Suprapubic skin (tissue), 4 donors: Measurements from ENCODE around the gene CCM2. TPM values are rescaled to one million over a fixed set of nuclear protein-coding genes. Genes with fewer than 3 reads are reported as not detected.

Experiments
- DNase-seq, 2 donors: peaks; one replicate each; pipeline ENCODE4 v3.0.0-alpha.2; 2019; ENCODE audit warnings: low spot score in 2 of 2
- H3K27ac ChIP-seq: fragments of 200-600 bp; sonication (generic); one replicate; pipeline ENCODE4 v1.5.1; 2019
- H3K27me3 ChIP-seq: fragments of 200-600 bp; sonication (generic); one replicate; pipeline ENCODE4 v1.5.1; 2019
- H3K36me3 ChIP-seq: fragments of 200-600 bp; sonication (generic); one replicate; pipeline ENCODE4 v1.5.1; 2019
- H3K4me1 ChIP-seq: fragments of 200-600 bp; sonication (generic); one replicate; pipeline ENCODE4 v1.5.1; 2019
- H3K4me3 ChIP-seq: fragments of 200-600 bp; sonication (generic); one replicate; pipeline ENCODE4 v1.5.1; 2019; ENCODE audit warnings: mild to moderate bottlenecking
- H3K9me3 ChIP-seq: fragments of 200-600 bp; sonication (generic); one replicate; pipeline ENCODE4 v1.5.1; 2019
- CTCF ChIP-seq, 2 donors: fragments of 200-600 bp in 1 of 2; fragments of 450-650 bp in 1 of 2; sonication (generic) in 1 of 2; IDR thresholded peaks; one replicate each; pipeline ENCODE4 v1.5.1; 2016 to 2019; ENCODE audit warnings: antibody characterized with exemption in 2 of 2, mild to moderate bottlenecking in 1 of 2, moderate library complexity in 1 of 2
- EP300 ChIP-seq: sonication (generic); formaldehyde crosslinking; IDR thresholded peaks from one replicate; pipeline ENCODE4 v1.6.1; 2017; ENCODE audit warnings: antibody characterized with exemption
- POLR2A ChIP-seq, 2 donors: fragments of 450-650 bp; IDR thresholded peaks; one replicate each; pipeline ENCODE4 v1.6.1; 2017; ENCODE audit warnings: antibody characterized with exemption in 2 of 2, mild to moderate bottlenecking in 2 of 2, moderate library complexity in 2 of 2
- POLR2AphosphoS5 ChIP-seq, 3 donors: sonication (generic); formaldehyde crosslinking; IDR thresholded peaks; one replicate each; pipeline ENCODE4 v1.6.1; 2017; ENCODE audit warnings: antibody characterized with exemption in 3 of 3
- WGBS: methylation state at CpG from one replicate; pipeline ENCODE4 v1.1.5; 2018; 5-methylcytosine and 5-hydroxymethylcytosine counted together
- total RNA-seq, 4 donors: library from RNA; depleted of rRNA; stranded (reverse); fragments of >200 nt; gene quantifications; one replicate each; pipeline ENCODE4 v1.1.0, GENCODE V29; 2016

CCM2 gene
- total RNA-seq, 4 donors from 2014 or later = 34.3 to 42.3 (median 35.9) TPM

- peak in 1 of 2 donors; percentile 60 for DNase-seq
- Histone ChIP-seq H3K4me3 (no peak overlapping the region), H3K36me3 (peaks cover 96% of the 10 kb centered on the region), H3K9me3 (no peaks in the 10 kb centered on the region), H3K4me1 (peaks cover 5% of the 10 kb centered on the region), H3K27me3 (no peaks in the 10 kb centered on the region), H3K27ac (no peak overlapping the region)
- TF ChIP-seq POLR2AphosphoS5 (IDR thresholded peaks at IDR 0.05) (no peak), CTCF (IDR thresholded peaks at IDR 0.05) (no peak), POLR2A (IDR thresholded peaks at IDR 0.05) (no peak), EP300 (no peak)
- WGBS = 90% methylated on average over 17 of the region's 17 CpGs
Observed at GRCh38 chr7:45073031-45073785, 73.2 kb downstream of the CCM2 start.

GRCh38 chr7:45073786-45074527 lies 74.0 kb downstream of the CCM2 start:
- no peaks in the 10 kb centered on the region for H3K9me3 ChIP-seq
- DNase-seq = peak in 1 of 2 donors; percentile 65
- H3K36me3 ChIP-seq = peaks cover 89% of the 10 kb centered on the region
- TF ChIP-seq POLR2AphosphoS5 (IDR thresholded peaks at IDR 0.05) (no peak), POLR2A (IDR thresholded peaks at IDR 0.05) (no peak), EP300 (no peak), CTCF (IDR thresholded peaks at IDR 0.05) (no peak)
- WGBS = 81% methylated on average over 10 of the region's 15 CpGs
- no peak overlapping the region for H3K4me3 ChIP-seq
- no peak overlapping the region for H3K27ac ChIP-seq
- peaks cover 5% of the 10 kb centered on the region for H3K4me1 ChIP-seq
- H3K27me3 ChIP-seq = no peaks in the 10 kb centered on the region

GRCh38 chr7:45074528-45075354 lies 74.7 kb downstream of the CCM2 start:
- Histone ChIP-seq H3K4me3 (no peak overlapping the region), H3K36me3 (peaks cover 81% of the 10 kb centered on the region), H3K27ac (no peak overlapping the region), H3K27me3 (no peaks in the 10 kb centered on the region), H3K4me1 (peaks cover 5% of the 10 kb centered on the region), H3K9me3 (no peaks in the 10 kb centered on the region)
- DNase-seq = peak in 1 of 2 donors; percentile 60
- TF ChIP-seq EP300 = no peak
- TF ChIP-seq POLR2A (IDR thresholded peaks at IDR 0.05) = no peak
- TF ChIP-seq CTCF (IDR thresholded peaks at IDR 0.05) = no peak
- TF ChIP-seq POLR2AphosphoS5 (IDR thresholded peaks at IDR 0.05) = no peak
- WGBS = 85% methylated on average over 9 of the region's 16 CpGs

- H3K4me1 ChIP-seq = peaks cover 5% of the 10 kb centered on the region
- no peaks in the 10 kb centered on the region for H3K9me3 ChIP-seq
- H3K4me3 ChIP-seq = no peak overlapping the region
- no peak overlapping the region for H3K27ac ChIP-seq
- WGBS = 100% methylated on average over 1 of the region's 1 CpG
- TF ChIP-seq EP300 (no peak), POLR2AphosphoS5 (IDR thresholded peaks at IDR 0.05) (no peak), POLR2A (IDR thresholded peaks at IDR 0.05) (no peak), CTCF (IDR thresholded peaks at IDR 0.05) (no peak)
- peak in 1 of 2 donors; percentile 55 for DNase-seq
- no peaks in the 10 kb centered on the region for H3K27me3 ChIP-seq
- peaks cover 75% of the 10 kb centered on the region for H3K36me3 ChIP-seq
Observed at GRCh38 chr7:45075355-45075644, 75.3 kb downstream of the CCM2 start.
